Thyroid gland (tissue), 4 donors: Measurements from ENCODE around the gene SUPT20H. TPM values are rescaled to one million over a fixed set of nuclear protein-coding genes. Genes with fewer than 3 reads are reported as not detected.

Experiments used
- DNase-seq, 2 donors: peaks; one replicate each; pipeline ENCODE4 v3.0.0-alpha.2; 2019
- H3K27ac ChIP-seq, 3 donors: fragments of 200-600 bp; sonication (generic); 1 replicate in 2 of 3; 2 replicates in 1 of 3; pipeline ENCODE4 v1.5.1; 2016 to 2019; ENCODE audit warnings: mild to moderate bottlenecking in 1 of 3, moderate library complexity in 1 of 3
- H3K27me3 ChIP-seq: fragments of 200-600 bp; sonication (generic); one replicate; pipeline ENCODE4 v1.5.1; 2019
- H3K36me3 ChIP-seq, 2 donors: fragments of 200-600 bp; sonication (generic); one replicate each; pipeline ENCODE4 v1.5.1; 2016 to 2019
- H3K4me1 ChIP-seq, 2 donors: fragments of 200-600 bp; sonication (generic); one replicate each; pipeline ENCODE4 v1.5.1; 2017 to 2019
- H3K4me3 ChIP-seq, 3 donors: fragments of 200-600 bp; sonication (generic); replicated peaks in 1 of 3; 1 replicate in 2 of 3; 2 replicates in 1 of 3; pipeline ENCODE4 v1.5.1; 2016; ENCODE audit warnings: mild to moderate bottlenecking in 1 of 3
- H3K9me3 ChIP-seq: fragments of 200-600 bp; sonication (generic); one replicate; pipeline ENCODE4 v1.5.1; 2017
- POLR2A ChIP-seq, 2 donors: fragments of 450-650 bp; IDR thresholded peaks; one replicate each; pipeline ENCODE4 v1.6.1; 2017; ENCODE audit warnings: antibody characterized with exemption in 2 of 2, mild to moderate bottlenecking in 2 of 2, moderate library complexity in 1 of 2
- WGBS, 2 donors: methylation state at CpG; one replicate each; pipeline ENCODE4 v1.1.5; 2017; 5-methylcytosine and 5-hydroxymethylcytosine counted together
- intact Hi-C: fragments of 100-400 bp; cut with DNase I; formaldehyde crosslinking; loops from one replicate; pipeline ENCODE4 v1.15.1; 2023
- total RNA-seq, 4 donors: library from RNA; depleted of rRNA; stranded (reverse); fragments of >200 nt; gene quantifications; one replicate each; pipeline ENCODE4 v1.2.3, GENCODE V29; 2016
- TF ChIP-seq, protein P1 (sequence below), 6 experiments: fragments of 200-600 bp in 3 of 6; fragments of 450-650 bp in 3 of 6; sonication (generic) in 3 of 6; IDR thresholded peaks; one replicate each; pipeline ENCODE4 v1.5.1; 2016 to 2019; ENCODE audit warnings: antibody characterized with exemption in 6 of 6, mild to moderate bottlenecking in 2 of 6, inconsistent platforms in 1 of 6, moderate library complexity in 1 of 6

Gene SUPT20H
- total RNA-seq, 4 donors from 2014 or later, result 59.5 to 85.6 (median 72.9) TPM

DNA sequence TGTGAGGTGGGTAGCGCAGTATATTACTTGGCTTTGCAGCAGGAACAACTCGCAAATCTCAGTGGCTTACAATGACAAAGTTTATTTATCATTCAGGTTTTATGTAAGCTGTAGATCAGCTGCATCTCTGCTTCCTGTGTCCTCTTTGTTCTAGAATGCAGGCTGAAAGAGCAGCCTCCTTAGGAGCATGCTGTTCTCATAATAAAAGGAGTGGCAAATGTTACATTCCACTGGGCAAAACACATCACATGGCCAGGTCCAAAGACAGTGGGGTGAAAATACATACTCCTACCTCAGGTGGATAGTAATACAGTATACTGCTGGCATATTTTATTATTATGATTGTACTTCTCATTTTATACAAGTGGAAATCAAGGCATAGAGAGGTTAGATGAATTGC is 47.2 kb upstream of the SUPT20H start:
- Histone ChIP-seq H3K9me3 (no peaks in the 10 kb centered on the region), H3K36me3 (no peaks in the 10 kb centered on the region), H3K27me3 (no peaks in the 10 kb centered on the region), H3K4me1 (no peaks in the 10 kb centered on the region), H3K27ac (no peak overlapping the region), H3K4me3 (no peak overlapping the region)
- intact Hi-C loops, result loop anchor here (10.0 kb wide), 1 partner anchor 498 kb away; no protein-coding TSS in a partner anchor
- no peak for DNase-seq
- TF ChIP-seq, protein P1, sequence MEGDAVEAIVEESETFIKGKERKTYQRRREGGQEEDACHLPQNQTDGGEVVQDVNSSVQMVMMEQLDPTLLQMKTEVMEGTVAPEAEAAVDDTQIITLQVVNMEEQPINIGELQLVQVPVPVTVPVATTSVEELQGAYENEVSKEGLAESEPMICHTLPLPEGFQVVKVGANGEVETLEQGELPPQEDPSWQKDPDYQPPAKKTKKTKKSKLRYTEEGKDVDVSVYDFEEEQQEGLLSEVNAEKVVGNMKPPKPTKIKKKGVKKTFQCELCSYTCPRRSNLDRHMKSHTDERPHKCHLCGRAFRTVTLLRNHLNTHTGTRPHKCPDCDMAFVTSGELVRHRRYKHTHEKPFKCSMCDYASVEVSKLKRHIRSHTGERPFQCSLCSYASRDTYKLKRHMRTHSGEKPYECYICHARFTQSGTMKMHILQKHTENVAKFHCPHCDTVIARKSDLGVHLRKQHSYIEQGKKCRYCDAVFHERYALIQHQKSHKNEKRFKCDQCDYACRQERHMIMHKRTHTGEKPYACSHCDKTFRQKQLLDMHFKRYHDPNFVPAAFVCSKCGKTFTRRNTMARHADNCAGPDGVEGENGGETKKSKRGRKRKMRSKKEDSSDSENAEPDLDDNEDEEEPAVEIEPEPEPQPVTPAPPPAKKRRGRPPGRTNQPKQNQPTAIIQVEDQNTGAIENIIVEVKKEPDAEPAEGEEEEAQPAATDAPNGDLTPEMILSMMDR (IDR thresholded peaks at IDR 0.05), result no peak
- TF ChIP-seq POLR2A (IDR thresholded peaks at IDR 0.05), result no peak
- WGBS, 2 donors, result 87 to 95% methylated on average over 2 of the region's 2 CpGs

DNA sequence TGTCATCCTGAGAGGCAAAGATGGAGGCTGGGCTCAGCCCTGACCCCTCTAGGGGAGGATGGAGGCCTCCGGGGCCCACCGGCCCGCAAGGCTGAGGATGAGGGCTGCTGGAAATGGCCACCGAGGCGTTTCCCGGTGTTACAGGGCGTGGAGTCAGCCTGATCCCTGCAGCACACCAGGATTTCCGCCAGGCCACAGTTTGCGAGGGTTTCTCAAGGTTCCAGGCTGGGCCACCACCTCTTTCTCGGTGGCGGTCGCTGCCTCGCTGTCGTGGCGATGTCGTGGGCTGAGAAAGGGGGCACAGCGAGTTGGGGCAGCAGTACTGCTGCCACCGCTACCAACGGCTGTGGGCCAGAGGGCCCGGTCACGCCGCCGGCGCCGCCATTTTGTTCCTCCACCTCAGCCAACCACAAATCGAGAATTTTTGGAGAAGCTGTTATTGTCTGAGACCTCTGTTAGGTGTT is 45.8 kb upstream of the SUPT20H start, which contains the start of gene CSNK1A1L:
CSNK1A1L (minus strand) TSS at position 414 of the 464 bp plus-strand sequence; CDS start at position 6, 408 bp downstream.
- 95 to 98% methylated on average over 26 of the region's 26 CpGs for WGBS, 2 donors
- H3K27me3 ChIP-seq, result no peaks in the 10 kb centered on the region

DNA sequence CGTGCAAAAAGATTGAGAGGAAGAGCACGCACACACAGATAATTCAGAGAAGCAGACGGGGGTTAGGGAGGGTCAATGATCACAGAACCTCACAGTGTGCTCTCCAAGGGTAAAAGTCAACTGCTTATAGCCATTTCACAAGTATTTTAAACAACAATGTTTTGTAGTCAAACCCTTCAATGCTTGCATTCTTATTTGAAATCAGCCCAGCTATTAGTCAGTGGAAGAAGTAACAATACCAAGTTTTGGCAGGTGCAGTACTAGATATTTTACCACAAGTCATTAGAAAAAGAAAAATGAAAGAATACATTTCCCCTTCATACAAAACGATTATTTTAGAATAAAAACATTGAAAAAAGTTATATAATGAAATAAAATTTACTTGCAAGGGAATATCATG is 43.4 kb upstream of the SUPT20H start:
- intact Hi-C loops, result loop anchor here (10.0 kb wide), 1 partner anchor 502 kb away; no protein-coding TSS in a partner anchor
- H3K4me3 ChIP-seq, result no peak overlapping the region

More for the DNA sequence above, 45.8 kb upstream of the SUPT20H start, which contains the start of gene CSNK1A1L:
- no peaks in the 10 kb centered on the region for H3K4me1 ChIP-seq
- no peaks in the 10 kb centered on the region for H3K36me3 ChIP-seq
- DNase-seq, result no peak
- H3K9me3 ChIP-seq, result no peaks in the 10 kb centered on the region
- intact Hi-C loops, result loop anchor here (10.0 kb wide), 1 partner anchor 500 kb away; no protein-coding TSS in a partner anchor
- H3K4me3 ChIP-seq, result no peak within 1 kb of the TSS
- no peak within 1 kb of the TSS for H3K27ac ChIP-seq
- TF ChIP-seq, protein P1 (IDR thresholded peaks at IDR 0.05), result no peak
- TF ChIP-seq POLR2A (IDR thresholded peaks at IDR 0.05), result no peak

DNA sequence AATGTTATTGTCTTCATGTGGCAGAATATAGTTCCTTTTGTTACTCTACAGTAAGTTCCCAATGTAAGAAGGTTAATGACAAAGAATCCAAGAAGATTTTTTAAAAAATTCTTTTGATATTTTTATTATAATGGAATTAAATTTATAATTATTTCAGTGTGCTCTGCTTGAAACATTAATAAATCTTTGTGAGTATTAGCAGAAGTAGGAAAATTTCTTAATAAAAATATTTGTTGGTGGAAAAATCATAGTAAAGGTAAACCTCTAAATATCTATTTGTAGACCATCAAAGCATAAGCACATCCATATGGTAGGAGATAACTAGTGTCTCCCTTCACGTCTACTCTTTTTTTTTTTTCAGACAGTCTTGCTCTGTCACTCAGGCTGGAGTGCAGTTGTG is 41.7 kb upstream of the SUPT20H start:
- no peak for DNase-seq
- no peak overlapping the region for H3K27ac ChIP-seq
- intact Hi-C loops, result loop anchor here (10.0 kb wide), 1 partner anchor 504 kb away; no protein-coding TSS in a partner anchor
- H3K9me3 ChIP-seq, result no peaks in the 10 kb centered on the region
- H3K27me3 ChIP-seq, result no peaks in the 10 kb centered on the region
- no peaks in the 10 kb centered on the region for H3K4me1 ChIP-seq
- 52 to 73% methylated on average over 1 of the region's 1 CpG for WGBS, 2 donors
- TF ChIP-seq, protein P1 (IDR thresholded peaks at IDR 0.05), result no peak
- no peak for TF ChIP-seq POLR2A (IDR thresholded peaks at IDR 0.05)
- no peaks in the 10 kb centered on the region for H3K36me3 ChIP-seq
- no peak overlapping the region for H3K4me3 ChIP-seq

More for the DNA sequence above, 43.4 kb upstream of the SUPT20H start:
- H3K27me3 ChIP-seq, result no peaks in the 10 kb centered on the region
- H3K4me1 ChIP-seq, result no peaks in the 10 kb centered on the region
- WGBS, 2 donors, result 76 to 78% methylated on average over 4 of the region's 4 CpGs
- TF ChIP-seq POLR2A (IDR thresholded peaks at IDR 0.05), result no peak
- TF ChIP-seq, protein P1 (IDR thresholded peaks at IDR 0.05), result no peak
- no peaks in the 10 kb centered on the region for H3K36me3 ChIP-seq
- H3K9me3 ChIP-seq, result no peaks in the 10 kb centered on the region
- no peak overlapping the region for H3K27ac ChIP-seq
- no peak for DNase-seq

DNA sequence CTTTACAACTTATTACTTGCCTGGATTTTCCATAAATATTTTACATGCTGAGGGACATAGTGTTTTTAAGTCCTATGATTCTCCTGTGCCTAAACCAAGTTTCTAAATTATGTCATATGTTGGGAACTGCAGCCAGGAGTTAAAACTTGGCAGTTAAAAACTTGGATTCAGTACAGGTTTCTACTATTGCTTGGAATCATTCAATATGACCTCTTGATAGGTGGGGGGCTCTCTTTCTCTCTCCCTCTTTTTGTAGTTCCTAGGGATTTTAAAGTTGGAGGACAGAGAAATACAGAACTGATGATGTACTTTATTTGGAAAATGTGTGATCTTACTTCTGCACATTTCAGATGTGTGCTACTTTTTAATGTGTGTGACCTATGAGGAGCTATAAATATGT is 41.2 kb upstream of the SUPT20H start:
- no peak for TF ChIP-seq POLR2A (IDR thresholded peaks at IDR 0.05)
- TF ChIP-seq, protein P1 (IDR thresholded peaks at IDR 0.05), result no peak

More for the DNA sequence above, 41.2 kb upstream of the SUPT20H start:
- H3K27me3 ChIP-seq, result no peaks in the 10 kb centered on the region
- H3K4me3 ChIP-seq, result no peak overlapping the region
- H3K27ac ChIP-seq, result no peak overlapping the region
- DNase-seq, result no peak
- no peaks in the 10 kb centered on the region for H3K36me3 ChIP-seq
- no peaks in the 10 kb centered on the region for H3K4me1 ChIP-seq
- H3K9me3 ChIP-seq, result no peaks in the 10 kb centered on the region
- intact Hi-C loops, result loop anchor here (10.0 kb wide), 1 partner anchor 504 kb away; no protein-coding TSS in a partner anchor
